GM21447 (cell line): ENCODE data around the gene THY1.
"Not testable (repeated sequence)": the region's sequence is repeated elsewhere in the genome, so short reads cannot be mapped to it uniquely, and the experiment has no call there.

Experiments used
- ATAC-seq: cut with Tn5 transposase; IDR thresholded peaks from one replicate; pipeline ENCODE4 v1.9.1; 2021; ENCODE audit not compliant: unreplicated experiment

The THY1 gene

GRCh38 chr11:119419834-119420492 lies 3.0 kb downstream of the THY1 start:
- ATAC-seq, result no peak

- no peak for ATAC-seq
Measured at GRCh38 chr11:119419246-119419645, 3.7 kb downstream of the THY1 start.

- no peak for ATAC-seq
Measured at GRCh38 chr11:119418759-119419158, 4.2 kb downstream of the THY1 start.

- ATAC-seq, result no peak
Measured at GRCh38 chr11:119417726-119418540, 5.0 kb downstream of the THY1 start.

GRCh38 chr11:119416606-119417580 lies 6.1 kb downstream of the THY1 start:
- ATAC-seq, result no peak

- ATAC-seq, result no peak
Measured at GRCh38 chr11:119415966-119416365, 7.0 kb downstream of the THY1 start.

DNA sequence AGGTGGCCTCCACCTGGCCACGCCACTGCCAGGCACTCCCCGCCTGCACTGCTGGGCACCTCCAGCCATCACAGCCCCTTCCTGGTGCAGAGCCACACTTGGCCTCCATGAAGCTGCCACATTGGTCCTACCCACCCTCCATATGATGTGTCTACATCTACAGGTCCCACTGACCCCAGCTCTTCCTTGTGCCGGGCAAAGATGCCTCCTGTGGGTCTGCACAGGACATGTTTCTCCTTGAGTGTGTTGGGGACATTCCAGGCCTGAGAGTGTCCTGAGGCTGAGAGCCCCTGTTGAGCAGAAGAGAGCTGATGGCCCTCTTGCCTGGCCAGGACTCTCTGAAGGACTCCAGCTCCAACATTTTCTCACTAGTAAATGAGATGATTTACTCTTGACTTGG lies 7.5 kb downstream of the THY1 start:
- ATAC-seq, result no peak

GRCh38 chr11:119414734-119415133 lies 8.2 kb downstream of the THY1 start:
- ATAC-seq, result no peak

DNA sequence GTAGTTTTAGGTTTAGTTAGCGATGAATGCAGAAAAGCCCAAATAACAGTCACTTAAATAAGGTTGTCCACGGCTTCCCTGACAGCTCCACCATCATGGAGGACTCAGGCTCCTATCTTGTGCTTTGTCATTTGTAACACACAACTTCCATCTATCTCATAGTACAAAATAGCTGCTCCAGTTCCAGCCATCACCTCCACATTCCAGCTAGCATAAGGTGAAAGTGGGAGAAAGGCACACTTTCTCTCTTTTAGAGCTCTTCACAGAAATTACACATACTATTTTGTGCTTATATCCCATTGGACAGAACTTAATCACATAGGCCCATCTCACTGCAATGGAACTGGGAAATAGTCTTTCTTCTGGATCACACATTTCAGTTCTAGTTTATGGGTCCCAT lies 8.7 kb downstream of the THY1 start:
- ATAC-seq, result no peak

GRCh38 chr11:119412072-119412471 lies 10.9 kb downstream of the THY1 start:
- no peak for ATAC-seq

GRCh38 chr11:119410501-119410900 lies 12.5 kb downstream of the THY1 start:
- no peak for ATAC-seq

DNA sequence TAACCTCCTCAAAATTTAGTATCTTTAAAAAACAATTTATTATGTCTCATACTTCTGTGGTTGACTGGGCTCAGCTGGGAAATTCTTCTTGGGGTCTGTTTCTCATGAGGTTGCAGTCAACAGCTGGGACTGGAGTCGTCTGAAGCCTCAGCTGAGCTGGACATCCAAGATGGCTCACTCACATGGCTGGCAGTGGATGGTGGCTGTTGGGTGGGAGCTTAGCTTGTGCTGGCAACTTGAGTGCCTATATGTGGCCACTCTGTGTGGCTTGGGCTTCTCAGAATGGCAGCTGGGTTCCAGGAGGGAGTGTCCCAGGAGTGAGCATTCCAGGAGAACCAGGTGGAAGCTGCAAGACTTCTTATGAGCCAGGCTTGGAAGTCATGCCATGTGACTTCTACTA lies 13.2 kb downstream of the THY1 start:
- no peak for ATAC-seq

- ATAC-seq, result no peak
Measured at GRCh38 chr11:119406005-119406404, 17.0 kb downstream of the THY1 start.

DNA sequence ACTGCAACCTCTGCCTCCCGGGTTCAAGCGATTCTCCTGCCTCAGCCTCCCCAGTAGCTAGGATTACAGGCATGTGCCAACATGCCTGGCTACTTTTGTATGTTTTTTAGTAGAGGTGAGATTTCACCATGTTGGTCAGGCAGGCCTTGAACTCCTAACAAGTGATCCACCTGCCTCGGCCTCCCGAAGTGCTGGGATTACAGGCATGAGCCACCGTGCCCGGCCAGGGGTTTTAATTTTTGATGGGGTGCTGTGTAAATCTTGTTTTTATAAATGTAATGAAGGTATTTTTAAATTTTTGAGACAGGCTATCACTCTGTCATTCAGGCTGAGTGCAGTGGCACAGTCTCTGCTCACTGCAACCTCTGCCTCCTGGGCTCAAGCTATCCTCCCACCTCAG lies 17.5 kb downstream of the THY1 start:
- ATAC-seq, result not testable (repeated sequence)

GRCh38 chr11:119404872-119405271 lies 18.1 kb downstream of the THY1 start:
- no peak for ATAC-seq

GRCh38 chr11:119403021-119403420 lies 20.0 kb downstream of the THY1 start:
- no peak for ATAC-seq

DNA sequence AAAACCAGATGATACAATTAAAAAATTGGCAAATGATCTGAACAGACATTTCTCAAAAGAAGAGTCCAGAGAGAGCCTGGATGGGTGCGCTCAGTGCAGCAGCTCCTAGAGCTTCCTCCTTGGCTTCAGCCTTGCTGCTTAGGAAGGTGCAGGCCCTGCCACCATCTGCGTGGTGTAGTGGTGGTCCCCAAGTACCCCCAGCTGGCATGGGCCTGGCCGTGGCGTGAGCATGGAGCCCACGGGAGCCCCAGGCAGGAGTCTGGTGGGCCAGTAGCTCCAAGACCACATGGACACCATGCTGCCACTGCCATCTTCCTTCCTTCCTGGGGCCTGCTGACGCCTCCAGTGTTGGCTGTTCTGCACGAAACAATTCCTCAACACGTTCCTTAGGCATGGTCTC lies 20.5 kb downstream of the THY1 start:
- no peak for ATAC-seq

- no peak for ATAC-seq
Measured at GRCh38 chr11:119400860-119401259, 22.1 kb downstream of the THY1 start.

DNA sequence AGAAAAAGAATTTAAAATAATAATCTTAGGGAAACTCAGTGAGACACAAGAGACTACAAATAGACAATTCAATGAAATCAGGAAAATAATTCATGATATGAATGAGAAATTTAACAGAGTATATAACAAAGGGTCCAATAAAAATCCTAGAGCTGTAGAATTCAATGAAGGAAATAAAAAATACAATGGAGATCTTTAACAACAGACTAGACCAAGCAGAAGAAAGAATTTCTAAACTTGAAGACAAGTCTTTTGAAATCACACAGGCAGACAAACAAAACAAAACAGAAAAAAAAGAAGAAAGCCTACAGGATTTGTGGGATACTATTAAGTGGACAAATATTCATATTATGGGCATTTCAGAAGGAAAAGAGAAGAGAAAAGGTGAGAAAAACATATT lies 25.2 kb downstream of the THY1 start:
- no peak for ATAC-seq

GRCh38 chr11:119396835-119397234 lies 26.1 kb downstream of the THY1 start:
- no peak for ATAC-seq

DNA sequence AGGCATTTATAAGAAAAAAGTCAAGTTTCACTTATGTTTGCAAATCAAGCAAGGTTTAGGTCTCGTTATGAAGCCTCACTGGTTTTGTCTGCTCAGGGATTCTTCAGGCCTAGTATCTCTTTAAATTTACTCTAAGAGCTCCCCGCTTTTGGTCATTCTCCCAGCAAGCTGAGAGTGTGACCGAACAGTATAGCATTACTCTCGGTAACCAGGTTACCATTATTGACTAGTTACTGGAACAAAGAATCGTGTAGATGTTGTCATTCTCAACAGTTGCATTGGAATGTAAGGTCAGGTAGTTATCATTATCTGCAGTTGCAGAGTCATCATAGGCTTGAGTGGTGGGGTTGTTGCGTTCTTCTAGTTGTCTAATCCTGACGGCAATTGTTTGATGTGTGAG lies 31.7 kb downstream of the THY1 start:
- ATAC-seq, result no peak
